NCI-H1436 (cell line): ENCODE data around the gene VEPH1.

Experiments used
- DNase-seq: peaks from one replicate; lab custom pipeline; 2025; lab: John Stamatoyannopoulos, UW

The VEPH1 gene

GRCh38 chr3:157522648-157523047, 19.4 kb upstream of the VEPH1 start:
- no peak for DNase-seq

GRCh38 chr3:157520485-157521150, 17.4 kb upstream of the VEPH1 start:
- no peak for DNase-seq

GRCh38 chr3:157518881-157519280, 15.7 kb upstream of the VEPH1 start:
- no peak for DNase-seq

- DNase-seq, result no peak
Observed at GRCh38 chr3:157516928-157517327, 13.7 kb upstream of the VEPH1 start.

DNA sequence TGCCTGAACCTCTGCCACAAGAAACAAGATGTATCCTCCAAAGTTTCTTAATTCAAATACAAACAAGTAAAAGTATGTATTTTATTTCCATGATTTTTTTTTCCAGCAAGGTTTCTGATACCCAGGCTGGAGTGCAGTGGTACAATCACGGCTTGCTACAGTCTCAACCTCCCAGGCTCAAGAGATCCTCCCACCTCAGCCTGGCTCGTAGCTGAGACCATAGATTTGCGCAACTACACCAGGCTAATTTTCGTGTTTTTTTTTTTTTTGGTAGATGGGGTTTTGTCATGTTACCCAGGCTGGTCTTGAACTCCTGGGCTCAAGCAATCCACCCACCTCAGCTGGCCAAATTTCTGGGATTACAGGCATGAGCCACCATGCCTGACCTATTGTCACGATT, 12.2 kb upstream of the VEPH1 start:
- no peak for DNase-seq

DNA sequence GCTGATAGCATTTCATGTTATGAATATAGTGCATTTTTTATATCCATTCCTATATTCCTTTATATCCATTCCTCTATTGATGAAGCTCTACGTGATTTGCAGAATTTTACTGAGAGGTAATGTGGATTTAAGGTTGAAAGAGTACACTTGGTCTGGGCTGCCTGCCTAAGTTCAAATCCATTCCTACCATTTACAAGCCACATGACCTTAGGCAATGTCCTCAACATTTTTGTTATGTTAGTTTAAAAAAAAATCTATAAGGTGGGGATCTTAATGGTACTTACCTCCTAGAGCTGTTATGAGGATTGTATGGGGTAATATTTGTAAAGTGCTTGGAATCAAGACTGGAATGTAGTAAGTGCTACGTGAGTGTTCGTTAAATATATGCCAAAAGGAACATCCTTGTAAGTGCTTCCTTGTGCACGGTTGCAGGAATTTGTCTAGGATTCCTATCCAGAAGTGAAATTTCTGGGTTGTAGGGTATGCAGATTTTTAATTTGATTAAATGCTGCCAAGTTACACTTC, 11.2 kb upstream of the VEPH1 start:
- DNase-seq, result no peak

- no peak for DNase-seq
Observed at GRCh38 chr3:157513585-157513984, 10.4 kb upstream of the VEPH1 start.

DNA sequence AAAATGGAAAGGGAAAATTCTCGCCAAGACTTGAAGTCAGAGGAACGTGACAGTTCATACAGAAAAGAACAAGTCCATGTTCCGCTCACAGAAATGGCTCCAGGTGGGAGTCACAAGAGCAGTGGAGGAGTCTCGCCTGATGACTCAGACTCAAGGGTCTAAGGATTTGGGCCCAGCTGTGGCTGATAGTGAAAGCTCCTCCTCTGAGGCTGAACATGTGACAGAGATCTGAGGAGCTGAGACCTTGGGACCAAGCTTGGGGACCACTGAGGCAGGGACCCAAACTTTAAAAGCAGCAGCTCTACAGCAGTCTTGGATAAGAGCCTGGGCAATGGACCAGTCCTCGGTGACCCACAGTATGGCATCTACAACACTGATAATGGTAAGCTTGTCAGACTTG, 9.3 kb upstream of the VEPH1 start:
- DNase-seq, result no peak

GRCh38 chr3:157508461-157508860, 5.2 kb upstream of the VEPH1 start:
- DNase-seq, result no peak

DNA sequence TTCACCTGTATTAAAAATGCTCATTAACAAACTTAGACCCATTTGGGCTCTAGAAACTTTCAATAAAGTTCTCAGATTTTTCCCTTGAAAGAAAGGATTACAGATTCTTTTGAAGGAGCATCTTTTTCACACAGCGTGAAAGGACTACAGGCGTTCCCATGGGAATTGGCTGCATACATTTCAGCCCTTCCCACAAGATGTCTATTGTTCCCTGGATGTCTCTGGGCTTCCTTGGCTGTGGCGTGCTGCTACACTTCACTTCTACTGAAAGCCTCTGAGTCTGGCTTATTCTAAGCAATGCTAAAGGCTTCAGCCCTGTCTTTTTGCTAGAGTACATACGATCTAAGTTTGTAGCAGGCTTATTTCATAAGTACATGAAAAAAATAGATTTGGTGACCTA, 1.4 kb downstream of the VEPH1 start:
- DNase-seq, result no peak

DNA sequence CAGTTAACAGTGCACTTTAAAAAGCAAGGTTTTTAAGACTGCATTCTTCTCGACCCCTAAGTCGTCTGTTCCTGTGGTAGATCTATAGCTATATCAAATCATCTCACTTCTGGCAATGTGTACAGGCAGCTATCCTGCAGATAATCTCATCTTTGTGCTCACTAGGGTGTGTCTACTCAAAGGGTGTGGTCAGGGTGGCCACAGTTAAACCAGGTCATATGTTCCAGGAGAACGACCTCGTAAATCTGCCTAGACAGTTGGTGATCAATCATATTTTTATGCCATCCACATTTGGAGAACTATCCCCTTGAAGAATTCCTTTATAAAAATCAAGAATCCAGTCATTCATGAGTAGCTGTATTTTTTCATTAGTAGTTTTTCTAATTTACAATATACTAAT, 3.0 kb downstream of the VEPH1 start:
- no peak for DNase-seq

DNA sequence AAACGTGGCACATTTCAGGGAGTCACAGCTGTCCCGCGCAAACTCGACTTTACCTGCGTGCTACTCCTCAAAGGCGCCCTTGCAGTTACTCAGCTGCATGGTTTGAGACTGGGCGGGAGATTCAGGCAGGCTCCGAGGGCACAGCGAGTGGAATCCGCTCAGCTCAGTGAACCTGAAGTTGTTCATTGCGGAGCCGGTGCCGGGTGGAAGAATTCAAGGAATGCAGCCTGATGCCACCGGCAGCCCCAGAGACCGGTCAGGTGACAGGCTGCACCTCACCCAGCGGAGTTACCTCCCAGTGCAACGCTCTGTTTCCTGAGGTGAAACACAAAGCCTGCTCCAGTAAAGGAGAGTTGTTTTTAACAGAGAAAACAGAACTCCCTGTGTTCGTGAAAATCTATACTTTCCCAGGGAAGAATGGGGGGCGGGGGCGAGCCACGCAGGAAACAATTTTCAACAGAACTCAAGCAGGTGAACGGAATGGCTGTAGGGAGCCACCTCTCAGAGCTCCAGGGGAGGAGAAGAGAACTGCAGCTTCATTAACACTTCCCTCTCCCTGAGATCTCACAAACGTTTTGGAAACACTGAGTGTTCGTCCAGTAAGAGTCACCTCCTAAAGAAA, 3.8 kb downstream of the VEPH1 start:
- DNase-seq, result no peak

GRCh38 chr3:157498371-157498770, 4.8 kb downstream of the VEPH1 start:
- no peak for DNase-seq

GRCh38 chr3:157495846-157496245, 7.4 kb downstream of the VEPH1 start:
- DNase-seq, result no peak

DNA sequence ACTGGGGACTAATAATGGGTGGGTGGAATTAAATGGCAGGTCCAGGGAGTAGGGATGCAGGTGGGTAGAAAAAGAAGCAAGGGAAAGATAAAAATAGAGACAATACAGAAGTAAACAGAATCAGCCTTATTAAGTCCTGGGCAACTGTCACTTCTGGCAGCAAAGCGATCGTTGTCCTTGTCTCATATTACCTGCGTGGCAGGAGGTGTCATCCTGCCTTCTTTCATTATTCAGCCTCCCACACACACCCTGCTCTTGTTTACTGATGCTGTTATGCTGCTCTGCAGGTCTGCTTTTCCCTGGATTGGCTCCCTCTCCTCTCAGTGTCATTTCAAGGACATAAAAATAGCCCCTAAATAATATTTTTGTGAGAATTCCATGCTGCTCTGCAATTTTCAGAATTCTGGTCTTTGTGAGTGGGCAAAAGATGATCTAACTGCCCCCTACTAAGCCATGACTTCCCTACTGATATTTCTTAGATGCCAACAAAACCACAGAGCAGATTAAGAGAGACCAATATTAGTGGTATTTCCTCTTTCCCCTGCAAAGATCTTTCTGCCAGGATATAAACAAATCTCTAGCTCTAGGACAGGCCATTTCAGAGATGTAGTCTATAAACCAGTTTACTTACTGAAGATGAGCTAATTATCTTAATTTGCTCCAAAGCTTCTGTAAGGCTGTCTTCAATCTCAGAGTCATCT, 8.5 kb downstream of the VEPH1 start:
- no peak for DNase-seq

GRCh38 chr3:157493627-157494550, 9.3 kb downstream of the VEPH1 start:
- no peak for DNase-seq

DNA sequence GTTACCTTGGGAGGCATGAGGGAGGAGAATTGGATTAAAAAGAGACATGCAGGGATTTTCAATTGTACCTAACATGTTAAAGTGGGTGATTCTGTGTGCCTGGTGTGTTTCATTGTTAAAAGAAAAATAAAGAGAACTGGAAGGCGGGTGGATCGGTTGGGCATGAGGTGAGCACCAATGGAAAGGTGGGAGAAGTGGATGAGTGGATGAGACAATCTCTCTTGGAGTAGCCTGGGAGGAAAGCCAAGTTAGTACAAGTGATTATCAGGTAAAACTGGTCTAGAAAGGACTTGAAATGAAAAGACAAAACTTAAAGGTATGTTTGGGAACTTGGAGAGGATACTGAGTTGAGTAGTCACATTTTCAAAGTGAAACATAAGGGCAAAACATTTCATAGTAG, 12.1 kb downstream of the VEPH1 start:
- DNase-seq, result no peak

- no peak for DNase-seq
Observed at GRCh38 chr3:157488144-157488543, 15.1 kb downstream of the VEPH1 start.

DNA sequence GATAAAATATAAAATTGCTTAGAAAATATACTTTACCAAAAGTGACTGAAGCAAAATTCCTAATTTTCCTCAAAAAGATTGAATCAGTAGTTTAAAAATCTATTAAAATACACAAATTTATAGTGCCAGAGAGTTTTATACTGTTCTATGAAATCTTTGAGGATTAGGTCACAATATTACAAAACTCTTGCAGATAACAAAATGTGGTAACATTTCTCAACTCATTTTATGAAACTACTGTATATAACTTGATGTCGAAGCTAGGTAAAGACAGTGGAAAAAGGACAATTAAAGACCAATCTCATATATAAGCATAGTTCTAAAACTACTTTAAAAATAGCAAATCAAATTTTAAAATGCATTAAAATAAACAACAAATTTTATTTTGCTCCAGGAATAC, 15.9 kb downstream of the VEPH1 start:
- no peak for DNase-seq

DNA sequence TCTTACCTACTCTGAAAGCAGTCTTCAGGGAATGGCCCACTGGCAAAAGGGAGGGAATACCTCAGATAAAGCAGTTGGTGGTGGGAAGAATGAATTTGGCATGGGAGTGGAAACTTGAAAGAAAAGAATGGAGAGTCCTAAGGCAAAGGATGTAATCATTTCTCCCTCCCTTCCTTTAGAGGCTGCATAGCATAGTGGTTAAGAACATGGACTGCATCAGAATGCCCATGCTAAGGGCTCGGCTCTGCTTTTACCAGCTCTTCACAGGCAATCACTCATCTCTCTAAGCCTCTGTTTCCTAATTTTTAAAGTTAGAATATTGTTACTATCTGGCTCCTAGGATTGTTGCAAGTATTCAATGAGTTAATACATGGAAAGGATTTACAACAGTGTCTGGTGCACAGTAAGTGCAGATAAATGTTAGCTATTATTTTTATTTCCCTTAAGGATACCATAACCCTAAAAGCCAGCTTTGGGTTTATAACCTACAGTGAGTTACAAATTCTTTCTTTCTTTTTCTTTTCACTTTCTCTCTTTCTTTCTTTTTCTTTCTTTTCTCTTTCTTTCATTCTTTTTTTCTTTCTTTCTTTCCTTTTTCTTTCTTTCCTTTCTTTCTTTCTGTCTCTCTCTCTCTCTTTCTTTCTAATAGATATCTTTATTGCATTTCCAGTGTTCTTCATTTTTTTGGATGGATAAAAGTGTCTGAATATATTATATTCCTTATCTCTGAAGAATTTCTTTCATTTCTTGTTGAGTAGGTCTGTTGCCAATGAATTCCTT, 23.6 kb downstream of the VEPH1 start:
- DNase-seq, result no peak

DNA sequence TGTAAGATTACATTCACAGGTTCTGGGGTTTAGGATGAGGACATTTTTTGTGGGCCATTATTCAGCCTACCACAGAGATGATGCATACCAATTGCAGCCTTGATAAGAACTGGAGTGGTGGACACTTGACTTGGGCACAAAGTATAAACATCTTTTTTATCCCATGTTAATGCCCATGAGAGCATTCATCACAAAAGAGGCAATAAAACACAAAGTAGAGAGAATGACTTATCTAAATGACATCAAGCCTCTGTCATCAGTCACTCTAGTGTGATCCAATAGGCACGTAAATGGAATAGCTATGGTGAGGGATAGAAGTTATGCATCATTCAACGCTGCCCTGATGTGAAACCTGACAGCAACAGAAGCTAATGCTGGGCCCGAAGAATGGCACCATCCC, 25.8 kb downstream of the VEPH1 start:
- no peak for DNase-seq
